T47D (cell line): ENCODE data around the gene PHETA1.
A peak's percentile ranks its signal among the peaks of the same experiment; 100 is the strongest.
"Not testable (repeated sequence)": the region's sequence is repeated elsewhere in the genome, so short reads cannot be mapped to it uniquely, and the experiment has no call there.

ENCODE experiments used
- DNase-seq, 2 experiments: peaks; one replicate each; pipeline versions ENCODE4 v3.0.0 to v3.0.0-alpha.2; 2011 to 2012; ENCODE audit warnings: low read depth in 1 of 2, low spot score in 1 of 2
- JUND ChIP-seq: IDR thresholded peaks from 2 replicates; pipeline ENCODE4 v1.6.1; 2012; ENCODE audit warnings: low read depth
- in situ Hi-C: cut with HindIII; loops from 2 replicates; pipeline ENCODE4 v1.10.0; 2016; ENCODE audit warnings: low sequenced_read_pairs, low pct_unique_long_range_greater_than_20kb

PHETA1 gene

DNA sequence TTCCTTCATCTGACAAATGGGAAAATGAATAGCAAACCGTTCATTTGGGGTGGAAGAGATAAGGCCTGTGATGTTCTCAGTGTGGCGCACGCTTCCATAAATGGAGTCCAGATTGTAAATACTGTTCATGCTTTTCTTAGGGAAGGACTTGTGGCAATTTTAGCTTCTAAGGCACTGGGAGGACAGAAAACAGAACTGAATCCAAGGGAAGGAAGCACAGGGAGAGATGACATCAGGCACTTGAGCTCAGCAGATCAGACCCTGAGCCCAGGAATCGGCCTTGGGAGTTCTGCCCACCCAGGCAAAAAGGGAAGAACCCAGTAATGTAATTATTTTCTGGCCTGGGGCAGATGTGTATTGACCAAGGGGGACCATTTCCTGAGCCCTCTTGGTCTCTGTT is 29.6 kb upstream of the PHETA1 start:
- no peak for DNase-seq
- in situ Hi-C loops: no loop called here
- TF ChIP-seq JUND: no peak

- in situ Hi-C loops: no loop called here
- TF ChIP-seq JUND: no peak; the same call in 1 of the 2 replicates
- DNase-seq: peak; percentile 83 to 88
Observed at GRCh38 chr12:111396726-111397445, 28.0 kb upstream of the PHETA1 start.

GRCh38 chr12:111396271-111396670 is 27.4 kb upstream of the PHETA1 start:
- DNase-seq, in situ Hi-C loops: not testable (repeated sequence)

- in situ Hi-C loops: no loop called here
- TF ChIP-seq JUND: no peak
- no peak for DNase-seq
Observed at GRCh38 chr12:111395336-111396187, 26.7 kb upstream of the PHETA1 start.

- in situ Hi-C loops: no loop called here
- no peak for TF ChIP-seq JUND
- DNase-seq: no peak
Observed at GRCh38 chr12:111394480-111394879, 25.6 kb upstream of the PHETA1 start.

- DNase-seq: no peak
- no peak for TF ChIP-seq JUND
- in situ Hi-C loops: no loop called here
Observed at GRCh38 chr12:111393700-111394300, 24.9 kb upstream of the PHETA1 start.

GRCh38 chr12:111390910-111391309 is 22.0 kb upstream of the PHETA1 start:
- no peak for DNase-seq
- in situ Hi-C loops: no loop called here
- TF ChIP-seq JUND: no peak

DNA sequence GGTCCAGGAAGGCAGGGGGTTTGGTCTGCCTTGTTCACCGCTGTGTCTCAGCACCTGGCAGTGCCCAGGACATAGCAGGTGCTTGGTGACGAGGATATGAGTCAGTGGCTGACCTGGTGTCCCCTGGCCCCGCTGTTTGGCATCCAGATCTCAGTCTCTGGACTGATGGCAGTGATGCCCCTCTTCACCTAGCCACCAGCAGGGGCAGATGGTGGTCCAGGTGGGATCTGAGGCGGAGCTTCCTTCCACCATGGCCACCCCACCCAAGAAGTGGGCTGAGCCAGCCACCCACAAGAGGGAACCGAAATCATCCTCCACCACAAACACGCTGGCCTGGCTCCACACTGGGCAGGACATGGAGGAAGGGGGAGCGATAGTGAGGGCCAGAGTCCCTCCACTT is 20.7 kb upstream of the PHETA1 start:
- in situ Hi-C loops: no loop called here
- DNase-seq: no peak
- no peak for TF ChIP-seq JUND

DNA sequence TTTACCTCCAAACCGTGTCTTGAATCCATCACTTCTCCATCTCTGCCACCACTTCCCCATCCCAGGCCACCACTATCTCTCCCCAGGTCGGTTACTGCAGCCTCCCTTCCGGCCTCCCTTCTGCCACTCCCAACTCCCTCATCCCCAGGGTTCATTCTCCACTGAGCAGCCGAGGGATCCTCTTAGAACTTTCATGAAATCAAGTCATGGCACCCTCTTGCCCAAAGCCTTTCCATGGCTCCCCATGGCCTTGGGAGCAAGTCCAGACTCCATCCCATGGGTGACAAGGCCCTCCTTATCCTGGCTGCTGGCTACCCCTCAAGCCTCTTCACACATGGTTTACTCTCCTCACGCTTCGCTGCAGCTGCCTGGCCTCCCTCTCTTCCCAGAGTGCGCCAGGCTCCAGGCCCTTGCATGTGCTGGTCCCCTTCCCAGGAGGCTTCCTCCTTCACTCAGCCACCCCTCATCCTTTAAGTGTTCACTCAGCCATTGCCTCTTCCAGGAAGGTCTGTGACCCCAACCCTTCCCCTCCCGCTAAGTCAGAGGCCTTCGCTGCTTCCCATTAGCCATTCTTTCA is 18.9 kb upstream of the PHETA1 start:
- in situ Hi-C loops: no loop called here
- TF ChIP-seq JUND: no peak
- DNase-seq: no peak

DNA sequence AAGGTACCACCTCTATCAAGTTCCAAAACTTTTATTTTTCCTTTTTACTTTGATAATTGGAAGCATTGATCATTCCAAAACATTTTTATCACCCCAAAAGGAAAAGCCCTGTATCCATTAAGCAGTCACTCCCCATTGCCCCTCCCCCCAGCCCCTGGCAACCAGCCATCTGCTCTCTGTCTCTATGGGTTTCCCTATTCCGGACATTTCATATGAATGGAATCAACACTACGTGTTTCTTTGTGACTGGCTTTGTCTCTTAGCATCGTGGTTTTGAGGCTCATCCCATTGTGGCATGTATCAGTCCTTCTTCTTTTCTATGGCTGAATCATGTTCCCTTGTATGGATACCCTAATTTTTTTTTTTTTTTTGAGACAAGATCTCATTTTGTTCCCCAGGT is 18.0 kb upstream of the PHETA1 start:
- DNase-seq: no peak
- in situ Hi-C loops: no loop called here
- no peak for TF ChIP-seq JUND

DNA sequence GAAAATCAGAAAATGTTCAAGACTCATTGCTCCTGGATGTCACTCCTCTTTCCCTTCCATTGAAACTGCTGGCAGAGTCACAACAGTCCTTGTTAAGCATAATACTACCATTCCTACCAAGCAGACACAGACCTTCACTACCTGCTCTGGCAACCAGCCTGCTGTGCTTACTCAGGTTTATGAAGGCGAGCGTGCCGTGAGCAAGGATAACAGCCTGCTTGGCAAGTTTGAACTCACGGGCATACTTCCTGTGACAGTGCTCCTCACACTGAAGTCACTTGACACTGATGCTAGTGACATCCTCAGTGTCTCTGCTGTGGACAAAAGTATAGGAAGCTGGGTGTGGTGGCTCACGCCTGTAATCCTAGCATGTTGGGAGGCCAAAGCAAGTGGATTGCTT is 15.7 kb upstream of the PHETA1 start:
- DNase-seq: peak in 1 of 2 experiments; percentile 71
- no peak for TF ChIP-seq JUND
- in situ Hi-C loops: no loop called here

DNA sequence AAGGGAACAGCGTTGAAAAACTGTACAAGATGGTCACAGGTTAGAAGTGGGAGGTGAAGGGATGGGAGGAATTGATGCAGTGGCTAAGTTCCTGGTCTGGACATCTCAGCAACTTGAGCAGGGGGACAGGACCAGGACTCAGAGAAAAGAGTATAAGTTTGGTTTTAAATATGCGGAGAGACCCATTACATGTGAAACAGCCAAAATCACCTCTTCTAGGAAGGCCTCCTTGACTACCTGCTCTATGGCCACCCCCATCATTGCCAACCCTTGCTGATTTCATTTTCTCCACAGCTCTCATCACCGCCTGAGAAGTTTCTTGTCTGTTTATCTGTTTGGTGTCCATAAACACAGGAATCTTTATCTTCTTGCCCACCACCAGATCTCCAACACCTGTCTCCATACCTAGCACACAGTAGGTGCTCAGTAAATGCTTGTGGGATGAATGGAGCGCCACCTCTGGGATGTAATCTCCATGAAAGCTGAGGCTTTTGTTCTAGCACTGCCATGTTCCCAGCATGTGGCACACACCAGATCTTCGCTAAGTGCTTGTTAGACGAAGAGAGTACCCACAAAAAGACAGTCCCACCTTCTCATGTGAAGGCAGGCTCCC is 11.2 kb upstream of the PHETA1 start:
- TF ChIP-seq JUND: no peak
- in situ Hi-C loops: no loop called here
- DNase-seq: no peak
